GM12892 (cell line): Measurements from ENCODE around the gene GLO1.

Source experiments
- POLR2A ChIP-seq: IDR thresholded peaks from 2 replicates; pipeline ENCODE4 v1.6.1; 2011; ENCODE audit warnings: low read depth, low read length, control low read depth
- POLR2AphosphoS5 ChIP-seq: IDR thresholded peaks from 2 replicates; pipeline ENCODE4 v1.6.1; 2011; ENCODE audit warnings: low read depth, low read length, control low read depth
- TAF1 ChIP-seq: IDR thresholded peaks from 2 replicates; pipeline ENCODE4 v1.6.1; 2011; ENCODE audit warnings: low read depth, mild to moderate bottlenecking, control low read depth, low read length, borderline replicate concordance

DNA sequence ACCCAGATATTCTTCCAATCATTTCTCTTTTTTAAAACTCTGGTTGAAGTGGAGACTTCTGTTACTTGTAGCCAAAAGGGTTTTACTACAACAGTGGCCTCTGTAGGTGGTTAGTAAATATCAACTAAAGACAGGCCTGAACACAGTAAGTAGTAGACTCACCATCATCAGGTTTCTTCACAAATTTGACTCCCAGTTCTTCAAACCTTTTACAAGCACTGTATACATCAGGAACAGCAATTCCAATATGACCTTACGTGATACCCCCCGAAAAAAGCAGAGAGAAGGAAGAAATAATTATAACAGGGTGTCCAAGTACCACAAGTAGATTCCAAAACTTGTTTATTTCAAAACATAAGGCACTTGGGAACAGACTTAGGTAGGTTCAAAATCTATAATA is 21.1 kb downstream of the GLO1 start:
- no peak for TF ChIP-seq POLR2A
- TF ChIP-seq POLR2AphosphoS5: no peak
- no peak for TF ChIP-seq TAF1
